ENCODE measurements around the gene SUZ12.
"Not testable (repeated sequence)": the region's sequence is repeated elsewhere in the genome, so short reads cannot be mapped to it uniquely, and the experiment has no call there.

SUZ12 gene

DNA sequence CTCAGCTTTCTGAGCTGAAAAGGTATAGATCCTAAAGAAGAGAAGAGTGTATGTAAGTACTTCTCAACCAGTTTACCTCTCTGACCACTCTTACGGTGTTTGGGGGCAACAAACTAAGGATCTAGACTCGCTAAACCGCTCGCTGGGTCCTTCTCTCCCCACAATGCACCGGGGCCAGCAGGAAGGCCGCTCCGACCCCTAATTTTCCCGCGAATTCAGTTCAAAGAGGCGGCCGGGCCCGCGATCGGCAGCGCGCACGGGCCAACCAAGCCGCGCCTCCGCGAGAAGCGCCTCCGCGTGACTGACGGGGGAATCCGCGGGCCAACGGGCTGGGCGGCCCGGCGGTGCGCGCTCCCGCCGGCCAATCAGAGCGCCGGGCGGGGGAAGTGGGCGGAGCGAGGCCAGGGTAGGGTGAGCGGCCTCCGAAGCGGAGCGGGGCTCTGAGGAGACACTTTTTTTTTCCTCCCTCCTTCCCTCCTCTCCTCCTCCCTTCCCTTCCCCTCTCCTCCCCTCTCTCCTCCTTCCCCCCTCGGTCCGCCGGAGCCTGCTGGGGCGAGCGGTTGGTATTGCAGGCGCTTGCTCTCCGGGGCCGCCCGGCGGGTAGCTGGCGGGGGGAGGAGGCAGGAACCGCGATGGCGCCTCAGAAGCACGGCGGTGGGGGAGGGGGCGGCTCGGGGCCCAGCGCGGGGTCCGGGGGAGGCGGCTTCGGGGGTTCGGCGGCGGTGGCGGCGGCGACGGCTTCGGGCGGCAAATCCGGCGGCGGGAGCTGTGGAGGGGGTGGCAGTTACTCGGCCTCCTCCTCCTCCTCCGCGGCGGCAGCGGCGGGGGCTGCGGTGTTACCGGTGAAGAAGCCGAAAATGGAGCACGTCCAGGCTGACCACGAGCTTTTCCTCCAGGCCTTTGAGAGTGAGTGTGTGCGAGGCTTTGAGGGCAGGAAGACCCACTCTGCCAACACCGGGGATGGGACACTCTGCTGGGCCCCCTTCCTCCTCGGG lies at the start of gene SUZ12:
Gene SUZ12, plus strand, starts transcription at position 393 of the 995 bp plus-strand sequence. Its CDS starts 240 bp downstream, at position 633.
- peak; percentile 68 to 85 (median 72) for DNase-seq (ENCODE audit: low read depth in 3 of 3)

DNA sequence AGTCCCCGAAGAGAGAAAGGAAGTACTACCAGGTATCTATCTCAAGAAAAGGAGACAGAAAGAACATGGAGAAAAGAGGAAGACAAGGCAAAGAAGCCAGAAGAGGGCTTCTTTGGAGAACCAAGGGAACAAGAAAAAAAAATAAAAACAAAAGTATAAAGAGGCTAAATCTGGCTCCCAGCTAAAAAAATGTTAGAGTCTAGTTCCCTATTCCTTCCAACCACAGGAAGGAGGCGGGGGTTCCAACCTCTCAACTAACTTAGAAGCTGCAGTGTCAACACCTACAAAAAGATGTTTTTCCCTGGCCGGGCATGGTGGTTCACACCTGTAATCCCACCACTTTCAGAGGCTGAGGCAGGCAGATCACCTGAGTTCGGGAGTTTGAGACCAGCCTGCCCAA lies 48.7 kb upstream of the SUZ12 start:
- DNase-seq (ENCODE audit: low read depth in 3 of 3): no peak

DNA sequence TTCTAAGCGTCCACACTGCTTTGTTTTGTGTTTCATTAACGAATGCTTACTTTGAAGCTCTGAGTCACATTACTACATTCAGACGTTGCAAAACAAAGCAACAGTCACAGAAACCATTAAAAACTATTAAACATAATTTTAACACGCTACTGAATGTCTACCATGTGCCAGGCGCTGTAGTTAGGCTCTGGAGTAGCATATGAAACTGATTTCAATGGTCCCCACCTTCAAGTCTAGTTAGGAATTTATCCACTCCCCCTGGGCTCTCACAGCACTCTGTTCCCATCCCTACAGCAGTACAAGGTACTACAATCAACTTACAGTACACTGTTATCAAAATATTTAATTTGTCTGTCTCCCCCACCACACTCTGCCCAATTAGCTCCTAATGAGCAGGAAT lies 35.9 kb upstream of the SUZ12 start:
- no peak for DNase-seq (ENCODE audit: low read depth in 3 of 3)

DNA sequence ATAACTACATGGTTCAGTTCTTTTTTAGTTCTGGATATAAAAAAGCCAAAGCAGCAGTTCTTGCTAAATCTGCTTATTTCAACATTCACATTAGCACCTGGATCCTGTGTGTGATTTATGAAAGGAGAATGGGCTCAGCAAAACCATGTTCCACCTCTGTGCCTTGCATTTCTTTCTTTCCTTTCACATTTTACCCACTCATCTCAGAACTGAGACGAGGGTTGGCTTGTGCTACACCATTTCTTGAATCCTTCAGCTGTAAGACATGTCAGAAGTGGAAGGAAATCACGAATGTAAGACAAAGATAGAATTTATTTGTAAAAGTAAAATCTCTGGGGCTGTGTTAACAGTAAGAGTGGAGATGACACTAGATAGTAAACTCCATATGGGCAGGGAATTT lies 34.1 kb upstream of the SUZ12 start:
- DNase-seq (ENCODE audit: low read depth in 3 of 3): no peak

DNA sequence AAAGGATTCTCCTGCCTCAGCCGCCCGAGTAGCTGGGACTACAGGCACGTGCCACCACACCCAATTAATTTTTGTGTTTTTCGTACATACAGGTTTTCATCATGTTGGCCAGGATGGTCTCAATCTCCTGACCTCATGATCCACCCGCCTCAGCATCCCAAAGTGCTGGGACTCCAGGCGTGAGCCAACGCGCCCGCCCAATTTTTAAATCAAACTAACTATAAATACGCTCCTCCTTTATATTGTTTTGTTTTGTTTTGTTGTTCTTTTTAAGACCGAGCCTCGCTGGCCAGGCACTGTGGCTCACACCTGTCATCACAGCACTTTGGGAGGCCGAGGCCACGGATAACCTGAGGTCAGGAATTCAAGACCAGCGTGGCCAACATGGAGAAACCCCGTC lies 33.4 kb upstream of the SUZ12 start:
- no peak for DNase-seq (ENCODE audit: low read depth in 3 of 3)

DNA sequence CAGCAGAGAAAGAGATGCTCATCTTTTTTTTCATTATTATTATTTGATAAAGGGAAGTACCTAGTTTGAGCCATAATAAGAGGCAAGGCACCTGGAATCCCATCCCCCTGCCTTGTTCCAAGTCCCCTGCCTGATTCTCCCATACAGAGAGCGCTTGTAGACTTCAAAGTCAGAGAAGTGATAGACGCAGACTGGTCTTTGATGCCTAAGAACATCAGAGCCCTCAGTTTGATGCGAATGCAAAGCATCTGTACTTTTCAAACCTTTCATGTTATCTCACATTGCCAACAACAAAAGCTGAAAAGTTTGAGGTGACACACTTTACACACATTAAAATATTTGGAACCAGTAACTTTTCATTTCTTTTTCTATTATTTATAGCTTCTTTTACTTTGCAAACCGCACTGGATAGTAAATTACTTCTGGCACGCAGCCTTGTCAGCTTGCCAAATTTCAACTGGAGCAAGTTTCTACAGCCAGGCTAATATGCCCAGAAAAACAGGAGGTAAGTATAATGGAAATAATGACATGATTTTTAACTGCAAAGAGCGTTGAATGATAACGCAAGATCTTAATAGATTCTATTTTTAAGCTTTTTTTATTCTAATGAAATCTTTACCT lies 29.4 kb upstream of the SUZ12 start:
- no peak for DNase-seq (ENCODE audit: low read depth in 3 of 3)

DNA sequence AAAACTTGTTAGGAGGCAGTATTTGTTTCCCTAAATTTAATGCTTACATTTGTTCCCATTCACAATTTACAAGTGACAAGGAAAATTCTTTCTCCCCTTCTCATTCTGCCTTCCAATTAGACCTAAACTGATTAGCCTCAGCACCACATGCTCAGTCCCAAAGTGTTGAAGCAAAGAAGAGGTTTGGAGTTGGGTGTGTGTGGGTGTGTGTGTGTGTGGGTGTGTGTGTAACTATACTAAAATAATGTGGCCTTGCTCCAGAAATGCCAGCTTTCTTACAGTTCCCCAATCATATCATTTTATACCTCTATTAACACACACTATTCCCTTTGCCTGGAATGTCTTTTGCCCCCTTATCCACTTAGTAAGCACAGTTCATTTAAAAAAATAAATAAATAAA lies 28.4 kb upstream of the SUZ12 start:
- no peak for DNase-seq (ENCODE audit: low read depth in 3 of 3)

DNA sequence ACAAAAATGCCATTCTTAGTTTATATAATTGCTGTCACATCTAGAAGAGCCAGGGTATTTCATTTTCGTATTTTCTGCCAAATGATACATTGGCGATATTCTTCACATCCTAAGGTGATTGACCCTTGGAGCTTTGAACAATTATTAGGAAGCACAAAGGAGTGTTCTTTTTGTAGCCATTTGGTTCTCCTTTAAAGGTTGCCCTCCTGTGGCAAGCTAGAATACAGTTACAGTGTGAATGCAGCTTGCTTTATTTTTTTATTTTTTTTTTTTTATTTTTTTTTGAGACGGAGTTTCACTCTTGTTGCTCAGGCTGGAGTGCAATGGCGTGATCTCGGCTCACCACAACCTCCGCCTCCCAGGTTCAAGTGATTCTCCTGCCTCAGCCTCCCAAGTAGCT lies 24.1 kb upstream of the SUZ12 start:
- DNase-seq (ENCODE audit: low read depth in 3 of 3): not testable (repeated sequence)

DNA sequence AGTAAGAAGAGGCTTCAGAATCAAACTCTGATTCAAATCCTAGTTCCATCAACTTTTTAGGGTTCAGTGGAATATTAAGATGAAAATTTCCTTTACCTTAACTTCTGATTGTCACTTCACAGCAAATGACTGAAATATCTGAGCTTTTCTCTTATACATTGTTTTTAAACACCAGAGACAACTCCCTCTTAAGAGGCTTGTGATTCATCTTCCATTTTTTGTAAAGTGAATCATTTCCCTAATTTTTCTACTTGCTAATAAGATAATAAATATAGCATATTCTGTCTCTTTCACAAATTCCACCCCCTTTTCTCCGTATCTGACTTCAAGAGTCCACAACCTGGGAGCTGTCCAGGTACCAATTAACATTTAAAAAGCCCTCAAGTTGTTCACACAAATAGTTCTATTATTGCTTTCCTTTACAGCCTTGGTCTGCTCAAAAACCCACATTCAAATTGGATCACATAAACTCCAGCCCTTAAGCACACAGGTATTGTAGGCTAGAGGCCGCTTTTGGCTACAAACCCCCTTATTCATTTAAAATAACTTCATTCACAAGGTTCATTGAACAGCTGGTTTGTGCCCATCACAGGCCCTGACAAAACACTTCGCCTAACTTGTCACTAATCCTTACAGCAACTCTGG lies 21.2 kb upstream of the SUZ12 start:
- no peak for DNase-seq (ENCODE audit: low read depth in 3 of 3)

DNA sequence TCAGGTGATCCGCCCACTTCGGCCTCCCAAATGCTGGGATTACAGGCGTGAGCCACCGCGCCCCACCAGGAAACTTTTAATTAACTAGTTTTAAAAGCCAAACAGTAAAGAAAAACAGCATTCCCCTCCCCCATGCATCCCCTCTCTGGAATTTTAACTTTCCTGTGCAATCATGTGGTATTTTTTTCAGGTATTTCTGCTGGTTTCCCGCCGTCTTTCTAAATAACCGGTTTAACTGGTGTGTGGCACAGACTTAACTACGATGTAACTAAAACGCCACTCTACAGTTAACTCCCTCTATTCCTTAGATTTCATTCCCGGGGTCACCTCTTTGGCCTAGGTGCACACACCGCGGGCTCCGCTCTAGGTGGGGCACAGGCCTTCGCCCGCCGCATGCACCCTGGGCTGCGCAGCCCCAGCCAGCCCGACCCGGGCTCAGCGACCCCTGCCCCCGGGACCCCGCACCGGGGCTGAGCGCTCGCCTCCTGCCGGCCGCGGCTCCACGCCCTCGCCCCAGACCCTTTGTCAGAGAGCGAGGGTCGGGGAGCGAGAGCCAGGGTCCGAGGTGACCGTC lies 20.2 kb upstream of the SUZ12 start:
- no peak for DNase-seq (ENCODE audit: low read depth in 3 of 3)

DNA sequence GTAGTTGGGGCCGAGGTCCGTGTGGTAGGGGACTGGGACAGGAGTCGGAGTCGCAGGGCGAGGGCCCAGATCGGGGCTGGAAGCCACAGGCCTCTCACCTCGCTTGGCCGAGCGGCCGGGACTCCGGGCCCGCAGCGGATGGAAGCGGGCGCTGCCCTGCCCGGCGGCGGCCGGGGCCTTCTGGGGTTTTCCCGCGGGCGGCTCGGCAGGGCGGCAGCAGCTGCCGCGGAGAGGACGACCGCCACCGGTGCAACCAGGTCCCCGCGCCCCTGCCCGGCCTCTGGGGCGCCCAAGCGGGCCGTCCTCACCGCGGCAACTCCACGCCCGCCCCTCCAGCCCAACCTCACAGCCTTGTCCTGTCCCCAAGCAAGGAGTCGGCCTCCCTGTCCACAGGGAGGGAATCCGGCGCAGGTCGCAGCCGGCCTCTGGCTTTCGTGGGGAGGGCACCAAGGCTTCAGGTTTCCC lies 19.7 kb upstream of the SUZ12 start:
- DNase-seq (ENCODE audit: low read depth in 3 of 3): no peak

DNA sequence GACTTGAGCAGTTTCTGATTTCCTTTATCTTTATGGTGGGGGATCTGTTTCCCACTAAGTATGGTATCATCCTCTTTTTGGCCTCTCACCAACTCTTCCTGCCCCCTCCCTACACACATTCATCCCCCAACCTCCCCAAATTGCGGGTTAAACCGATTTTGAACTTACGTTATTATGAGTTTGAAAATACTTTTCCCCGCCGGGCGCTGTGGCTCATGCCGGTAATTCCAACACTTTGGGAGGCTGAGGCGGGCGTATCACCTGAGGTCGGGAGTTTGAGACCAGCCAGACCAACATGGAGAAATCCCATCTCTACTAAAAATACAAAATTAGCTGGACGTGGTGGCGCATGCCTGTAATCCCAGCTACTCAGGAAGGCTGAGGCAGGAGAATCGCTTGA lies 19.1 kb upstream of the SUZ12 start:
- DNase-seq (ENCODE audit: low read depth in 3 of 3): not testable (repeated sequence)

DNA sequence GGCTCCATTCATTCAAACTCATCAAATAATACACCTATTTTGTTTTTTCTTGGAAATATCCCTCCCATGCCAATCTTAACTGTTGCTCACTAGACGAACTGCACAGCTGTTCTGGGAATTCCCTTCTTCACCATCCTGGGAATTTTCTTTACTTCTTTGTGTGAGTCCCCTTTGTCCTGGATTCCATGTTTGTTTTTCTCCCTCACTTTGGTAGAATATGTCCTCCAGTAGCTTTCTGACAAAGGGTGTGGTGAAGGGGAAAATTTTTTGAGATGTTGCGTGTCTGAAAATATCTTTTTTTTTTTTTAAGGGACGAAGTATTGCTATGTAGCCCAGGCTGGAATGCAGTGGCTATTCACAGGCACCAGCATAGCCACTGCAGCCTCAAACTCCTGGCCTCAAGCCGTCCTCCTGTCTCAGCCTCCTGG lies 18.1 kb upstream of the SUZ12 start:
- DNase-seq (ENCODE audit: low read depth in 3 of 3): no peak

DNA sequence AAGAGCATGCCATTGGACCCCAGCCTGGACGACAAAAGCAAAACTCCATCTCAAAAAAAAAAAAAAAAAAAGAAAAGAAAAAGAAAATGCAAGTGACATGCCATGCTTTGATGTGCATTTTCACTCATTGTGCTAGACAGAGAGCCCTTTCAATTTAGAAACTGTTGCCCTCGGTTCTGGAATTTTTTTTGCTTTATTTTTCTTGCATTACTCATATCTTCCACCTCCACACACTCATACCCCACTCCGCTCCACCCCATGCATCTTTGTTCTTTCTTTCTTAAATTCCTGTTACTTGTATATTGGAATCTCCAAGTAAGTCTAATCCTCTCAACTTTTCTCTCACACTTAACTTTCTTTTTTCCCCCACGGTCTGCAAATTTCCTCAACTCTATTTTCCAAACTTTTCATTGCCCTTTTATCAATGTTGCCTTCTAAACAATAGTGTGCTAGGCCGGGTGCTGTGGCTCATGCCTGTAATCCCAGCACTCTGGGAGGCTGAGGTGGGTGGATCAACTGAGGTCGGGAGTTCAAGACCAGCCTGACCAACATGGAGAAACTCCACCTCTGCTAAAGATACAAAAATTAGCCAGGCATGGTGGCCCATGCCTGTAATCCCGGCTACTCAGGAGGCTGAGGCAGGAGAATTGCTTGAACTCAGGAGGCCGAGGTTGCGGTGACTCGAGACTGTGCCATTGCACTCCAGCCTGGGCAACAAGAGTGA lies 16.8 kb upstream of the SUZ12 start:
- peak in 1 of 3 experiments; percentile 16 for DNase-seq (ENCODE audit: low read depth in 3 of 3)

DNA sequence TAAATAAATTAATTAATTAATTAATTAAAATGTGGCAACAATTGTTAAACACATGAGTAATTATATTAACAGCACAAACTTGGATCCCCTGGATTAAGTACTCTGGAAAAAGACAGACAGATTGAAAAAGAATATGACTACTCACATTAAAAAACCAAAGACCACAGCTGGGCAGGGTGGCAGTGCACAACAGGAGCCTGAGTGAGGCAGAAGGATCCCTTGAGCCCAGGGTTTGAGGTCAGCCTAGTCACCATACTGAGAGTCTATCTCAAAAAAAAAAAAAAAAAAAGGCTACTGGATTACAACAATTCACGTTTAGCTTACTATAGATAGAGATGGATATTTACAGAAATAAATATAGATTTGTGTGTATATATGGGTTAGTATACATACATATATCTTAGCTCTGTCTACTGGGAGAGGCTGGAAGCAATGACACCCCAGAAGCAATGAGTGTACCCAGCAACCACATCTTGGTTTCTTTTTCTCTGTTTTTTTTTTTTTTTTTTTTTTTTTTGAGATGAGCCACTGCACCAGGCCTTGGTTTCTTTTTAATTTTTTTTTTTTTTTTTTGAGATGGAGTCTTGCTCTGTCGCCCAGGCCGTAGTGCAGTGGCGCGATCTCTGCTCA lies 10.6 kb upstream of the SUZ12 start:
- no peak for DNase-seq (ENCODE audit: low read depth in 3 of 3)

DNA sequence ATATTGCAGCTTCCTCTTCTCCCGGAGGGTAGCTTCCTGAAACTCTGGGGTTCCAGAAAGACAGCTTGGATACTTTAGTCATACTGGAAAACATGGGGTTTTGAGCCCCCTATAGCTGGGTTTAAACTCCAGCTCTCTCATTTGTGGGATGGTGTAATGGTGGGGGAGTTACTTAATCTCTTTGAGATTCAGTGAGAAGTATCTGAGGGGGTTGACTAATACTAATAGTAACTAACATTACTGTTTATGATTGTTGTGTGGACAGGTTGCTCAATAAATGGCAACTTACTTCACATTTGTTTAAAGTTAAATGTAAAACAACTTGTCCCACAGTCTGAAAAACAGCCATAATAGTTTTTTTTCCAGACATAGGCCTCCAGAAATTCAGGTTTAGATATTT lies 5.1 kb upstream of the SUZ12 start:
- no peak for DNase-seq (ENCODE audit: low read depth in 3 of 3)

DNA sequence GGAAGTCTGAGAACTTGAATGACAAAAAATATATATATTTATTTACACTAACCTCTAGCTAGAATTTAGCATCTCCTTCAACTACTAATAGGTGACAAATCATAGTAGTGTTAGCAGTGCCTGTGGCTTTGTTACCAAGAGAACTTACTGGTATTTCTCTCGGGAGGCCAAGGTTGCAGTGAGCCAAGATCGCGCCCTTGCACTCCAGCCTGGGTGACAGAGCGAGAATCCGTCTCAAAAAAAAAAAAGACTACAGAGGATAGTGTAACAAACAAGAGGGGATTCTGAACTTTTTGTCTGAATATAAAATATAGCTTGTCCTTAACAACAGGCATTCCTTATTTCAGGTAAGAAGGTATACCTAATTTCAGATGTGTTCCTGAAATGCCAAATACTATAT lies 1.3 kb upstream of the SUZ12 start:
- DNase-seq (ENCODE audit: low read depth in 3 of 3): no peak

DNA sequence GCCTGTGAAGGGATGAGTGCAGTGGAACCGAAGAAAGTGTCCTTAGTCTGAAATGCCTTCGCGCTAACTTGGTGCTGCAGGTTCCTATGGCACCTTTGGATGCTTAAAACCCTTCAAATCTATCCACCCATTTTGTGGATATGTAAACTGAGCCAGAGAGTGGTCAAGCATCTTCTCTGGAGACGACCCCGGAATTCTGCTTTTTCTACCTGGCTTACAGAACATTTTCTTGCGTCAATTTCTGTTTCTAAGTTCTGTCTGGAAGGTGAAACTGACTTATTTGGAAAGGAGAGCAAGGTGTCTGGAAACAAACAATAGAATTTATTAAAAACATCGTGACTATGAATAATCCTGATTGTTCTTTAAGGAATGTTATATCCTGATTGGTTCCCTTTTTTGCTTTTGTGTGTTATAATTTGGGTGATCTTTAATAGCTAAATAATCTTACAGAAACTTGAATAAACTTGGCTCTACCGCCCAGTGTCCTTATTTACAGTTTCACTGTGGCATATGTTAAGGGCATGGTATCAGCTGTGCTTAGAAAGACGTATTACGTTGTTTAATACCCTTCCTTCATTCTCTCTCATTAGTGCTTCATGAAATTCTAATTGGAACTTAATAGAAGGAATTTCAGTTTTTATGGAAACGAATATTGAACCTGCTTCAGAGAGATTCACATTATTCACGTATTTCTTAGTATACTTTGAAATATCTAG lies 1.3 kb downstream of the SUZ12 start:
- not testable (repeated sequence) for DNase-seq (ENCODE audit: low read depth in 3 of 3)

DNA sequence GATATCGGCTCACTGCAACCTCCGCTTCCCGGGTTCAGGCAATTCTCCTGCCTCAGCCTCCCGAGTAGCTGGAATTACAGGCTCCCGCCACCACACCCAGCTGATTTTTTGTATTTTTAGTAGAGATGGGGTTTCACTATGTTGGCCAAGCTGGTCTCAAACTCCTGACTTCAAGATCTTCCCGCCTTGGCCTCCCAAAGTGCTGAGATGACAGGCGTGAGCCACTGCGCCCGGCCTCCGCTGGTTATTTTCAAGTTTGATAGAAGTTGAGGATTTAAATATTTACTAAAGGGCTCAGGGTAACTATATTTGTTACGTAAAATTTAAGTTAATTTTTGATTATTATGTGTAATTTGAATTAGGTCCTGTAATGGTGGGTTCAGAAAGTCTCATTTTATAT lies 5.1 kb downstream of the SUZ12 start:
- DNase-seq (ENCODE audit: low read depth in 3 of 3): not testable (repeated sequence)

DNA sequence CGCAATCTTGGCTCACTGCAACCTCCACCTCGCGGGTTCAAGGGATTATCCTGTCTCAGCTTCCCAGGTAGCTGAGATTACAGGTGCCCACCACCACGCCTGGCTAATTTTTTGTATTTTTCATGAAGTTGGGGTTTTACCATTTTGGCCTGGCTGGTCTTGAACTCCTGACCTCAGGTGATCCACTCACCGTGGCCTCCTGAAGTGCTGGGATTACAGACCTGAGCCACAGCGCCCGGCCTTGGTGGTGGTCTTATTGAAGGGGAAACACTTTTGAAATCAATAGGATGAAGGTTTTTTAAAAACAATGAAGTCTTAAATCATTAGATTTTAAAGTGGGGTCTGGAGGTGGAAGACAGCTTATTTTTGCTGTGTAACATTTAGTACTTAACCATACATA lies 5.6 kb downstream of the SUZ12 start:
- not testable (repeated sequence) for DNase-seq (ENCODE audit: low read depth in 3 of 3)
